SK-N-SH (cell line): ENCODE measurements around the gene RTN4.

Source experiments
- CHD2 ChIP-seq: fragments of 150-350 bp; IDR thresholded peaks from 2 replicates; pipeline ENCODE4 v1.6.1; 2018; ENCODE audit warnings: low read length; ENCODE audit not compliant: partially characterized antibody
- ELF1 ChIP-seq: IDR thresholded peaks from 2 replicates; pipeline ENCODE4 v1.4.0; 2012
- EP300 ChIP-seq, 2 experiments: IDR thresholded peaks; 2 replicates each; pipeline versions ENCODE4 v1.4.0 to v1.6.1; 2012; ENCODE audit warnings: borderline replicate concordance in 1 of 2, low read depth in 1 of 2, low read length in 1 of 2
- EZH2phosphoT487 ChIP-seq: fragments of 200-600 bp; sonication (generic); IDR thresholded peaks from 2 replicates; pipeline ENCODE4 v1.6.1; 2017; ENCODE audit warnings: low read depth, mixed run types, mild to moderate bottlenecking, antibody characterized with exemption, moderate library complexity, borderline replicate concordance
- GABPA ChIP-seq: IDR thresholded peaks from 2 replicates; pipeline ENCODE4 v1.4.0; 2012; ENCODE audit warnings: low read depth, mild to moderate bottlenecking
- GATA2 ChIP-seq: sonication (generic); formaldehyde crosslinking; IDR thresholded peaks from 2 replicates; pipeline ENCODE4 v1.5.0; 2020; ENCODE audit warnings: mild to moderate bottlenecking, missing genetic modification reagents
- RFX5 ChIP-seq: IDR thresholded peaks from 2 replicates; pipeline ENCODE4 v1.6.1; 2012; ENCODE audit warnings: mild to moderate bottlenecking, improper control_type of control experiment, low read length
- TF ChIP-seq, protein P1 (sequence below): fragments of 200-600 bp; sonication (generic); IDR thresholded peaks from 2 replicates; pipeline ENCODE4 v1.6.1; 2017; ENCODE audit warnings: antibody characterized with exemption, mild to moderate bottlenecking, moderate library complexity
- TF ChIP-seq, protein P2 (sequence below): IDR thresholded peaks from 2 replicates; pipeline ENCODE4 v1.6.1; 2012; ENCODE audit warnings: mild to moderate bottlenecking, low read depth, low read length, moderate library complexity
- TF ChIP-seq, protein P3 (sequence below): fragments of 150-350 bp; IDR thresholded peaks from 2 replicates; pipeline ENCODE4 v1.6.1; 2016; ENCODE audit warnings: mild to moderate bottlenecking, low read depth, low read length
- TF ChIP-seq, protein P4 (sequence below): fragments of 150-350 bp; IDR thresholded peaks from 2 replicates; pipeline ENCODE4 v1.6.1; 2017; ENCODE audit warnings: antibody characterized with exemption, low read length, low read depth, borderline replicate concordance

DNA sequence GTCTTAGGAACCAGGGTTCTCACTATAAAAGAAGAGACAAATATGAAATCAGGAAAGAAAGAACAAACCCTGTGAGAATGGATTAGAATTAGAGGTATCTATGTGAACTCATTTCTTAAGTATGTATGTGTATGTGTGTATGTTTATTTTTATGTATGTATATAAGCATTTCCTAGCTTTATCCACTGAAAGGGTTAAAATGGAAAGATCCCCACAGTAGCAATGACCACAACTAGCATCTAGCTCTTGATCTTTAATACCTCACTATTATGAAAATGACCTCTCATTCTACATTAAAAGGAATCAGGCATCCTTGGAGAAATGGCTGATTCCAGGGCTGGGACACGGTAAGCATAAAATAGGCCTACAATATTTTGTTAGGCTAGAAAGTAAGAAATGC, 31.6 kb downstream of the RTN4 start:
- no peak for TF ChIP-seq GATA2 (CRISPR knock-in tag)
- TF ChIP-seq, protein P1, sequence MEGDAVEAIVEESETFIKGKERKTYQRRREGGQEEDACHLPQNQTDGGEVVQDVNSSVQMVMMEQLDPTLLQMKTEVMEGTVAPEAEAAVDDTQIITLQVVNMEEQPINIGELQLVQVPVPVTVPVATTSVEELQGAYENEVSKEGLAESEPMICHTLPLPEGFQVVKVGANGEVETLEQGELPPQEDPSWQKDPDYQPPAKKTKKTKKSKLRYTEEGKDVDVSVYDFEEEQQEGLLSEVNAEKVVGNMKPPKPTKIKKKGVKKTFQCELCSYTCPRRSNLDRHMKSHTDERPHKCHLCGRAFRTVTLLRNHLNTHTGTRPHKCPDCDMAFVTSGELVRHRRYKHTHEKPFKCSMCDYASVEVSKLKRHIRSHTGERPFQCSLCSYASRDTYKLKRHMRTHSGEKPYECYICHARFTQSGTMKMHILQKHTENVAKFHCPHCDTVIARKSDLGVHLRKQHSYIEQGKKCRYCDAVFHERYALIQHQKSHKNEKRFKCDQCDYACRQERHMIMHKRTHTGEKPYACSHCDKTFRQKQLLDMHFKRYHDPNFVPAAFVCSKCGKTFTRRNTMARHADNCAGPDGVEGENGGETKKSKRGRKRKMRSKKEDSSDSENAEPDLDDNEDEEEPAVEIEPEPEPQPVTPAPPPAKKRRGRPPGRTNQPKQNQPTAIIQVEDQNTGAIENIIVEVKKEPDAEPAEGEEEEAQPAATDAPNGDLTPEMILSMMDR, result no peak
- no peak for TF ChIP-seq CHD2
- no peak for TF ChIP-seq EZH2phosphoT487
- no peak for TF ChIP-seq GABPA
- no peak for TF ChIP-seq RFX5
- no peak for TF ChIP-seq ELF1
- TF ChIP-seq, protein P2, sequence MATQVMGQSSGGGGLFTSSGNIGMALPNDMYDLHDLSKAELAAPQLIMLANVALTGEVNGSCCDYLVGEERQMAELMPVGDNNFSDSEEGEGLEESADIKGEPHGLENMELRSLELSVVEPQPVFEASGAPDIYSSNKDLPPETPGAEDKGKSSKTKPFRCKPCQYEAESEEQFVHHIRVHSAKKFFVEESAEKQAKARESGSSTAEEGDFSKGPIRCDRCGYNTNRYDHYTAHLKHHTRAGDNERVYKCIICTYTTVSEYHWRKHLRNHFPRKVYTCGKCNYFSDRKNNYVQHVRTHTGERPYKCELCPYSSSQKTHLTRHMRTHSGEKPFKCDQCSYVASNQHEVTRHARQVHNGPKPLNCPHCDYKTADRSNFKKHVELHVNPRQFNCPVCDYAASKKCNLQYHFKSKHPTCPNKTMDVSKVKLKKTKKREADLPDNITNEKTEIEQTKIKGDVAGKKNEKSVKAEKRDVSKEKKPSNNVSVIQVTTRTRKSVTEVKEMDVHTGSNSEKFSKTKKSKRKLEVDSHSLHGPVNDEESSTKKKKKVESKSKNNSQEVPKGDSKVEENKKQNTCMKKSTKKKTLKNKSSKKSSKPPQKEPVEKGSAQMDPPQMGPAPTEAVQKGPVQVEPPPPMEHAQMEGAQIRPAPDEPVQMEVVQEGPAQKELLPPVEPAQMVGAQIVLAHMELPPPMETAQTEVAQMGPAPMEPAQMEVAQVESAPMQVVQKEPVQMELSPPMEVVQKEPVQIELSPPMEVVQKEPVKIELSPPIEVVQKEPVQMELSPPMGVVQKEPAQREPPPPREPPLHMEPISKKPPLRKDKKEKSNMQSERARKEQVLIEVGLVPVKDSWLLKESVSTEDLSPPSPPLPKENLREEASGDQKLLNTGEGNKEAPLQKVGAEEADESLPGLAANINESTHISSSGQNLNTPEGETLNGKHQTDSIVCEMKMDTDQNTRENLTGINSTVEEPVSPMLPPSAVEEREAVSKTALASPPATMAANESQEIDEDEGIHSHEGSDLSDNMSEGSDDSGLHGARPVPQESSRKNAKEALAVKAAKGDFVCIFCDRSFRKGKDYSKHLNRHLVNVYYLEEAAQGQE, result no peak
- TF ChIP-seq, protein P3, sequence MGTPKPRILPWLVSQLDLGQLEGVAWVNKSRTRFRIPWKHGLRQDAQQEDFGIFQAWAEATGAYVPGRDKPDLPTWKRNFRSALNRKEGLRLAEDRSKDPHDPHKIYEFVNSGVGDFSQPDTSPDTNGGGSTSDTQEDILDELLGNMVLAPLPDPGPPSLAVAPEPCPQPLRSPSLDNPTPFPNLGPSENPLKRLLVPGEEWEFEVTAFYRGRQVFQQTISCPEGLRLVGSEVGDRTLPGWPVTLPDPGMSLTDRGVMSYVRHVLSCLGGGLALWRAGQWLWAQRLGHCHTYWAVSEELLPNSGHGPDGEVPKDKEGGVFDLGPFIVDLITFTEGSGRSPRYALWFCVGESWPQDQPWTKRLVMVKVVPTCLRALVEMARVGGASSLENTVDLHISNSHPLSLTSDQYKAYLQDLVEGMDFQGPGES, result no peak
- no peak for TF ChIP-seq EP300 (IDR thresholded peaks at IDR 0.05; ENCODE audit: borderline replicate concordance in 1 of 2, low read depth in 1 of 2, low read length in 1 of 2)
- TF ChIP-seq, protein P4, sequence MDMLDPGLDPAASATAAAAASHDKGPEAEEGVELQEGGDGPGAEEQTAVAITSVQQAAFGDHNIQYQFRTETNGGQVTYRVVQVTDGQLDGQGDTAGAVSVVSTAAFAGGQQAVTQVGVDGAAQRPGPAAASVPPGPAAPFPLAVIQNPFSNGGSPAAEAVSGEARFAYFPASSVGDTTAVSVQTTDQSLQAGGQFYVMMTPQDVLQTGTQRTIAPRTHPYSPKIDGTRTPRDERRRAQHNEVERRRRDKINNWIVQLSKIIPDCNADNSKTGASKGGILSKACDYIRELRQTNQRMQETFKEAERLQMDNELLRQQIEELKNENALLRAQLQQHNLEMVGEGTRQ, result no peak
